ENCODE data around the gene SCUBE1. TPM values are rescaled to one million over a fixed set of nuclear protein-coding genes. Genes with fewer than 3 reads are reported as not detected.

SCUBE1 gene
- total RNA-seq, 3 donors from 2014 or later = 0.48 to 0.98 (median 0.88) TPM

- H3K4me1 ChIP-seq = no peaks in the 10 kb centered on the region
- H3K4me3 ChIP-seq = no peak overlapping the region
- intact Hi-C loops (cut with DNase I; ENCODE audit: low total_unique reads) = no loop called here
- no peak for DNase-seq (ENCODE audit: low spot score in 2 of 2)
- H3K9me3 ChIP-seq = no peaks in the 10 kb centered on the region
- no peaks in the 10 kb centered on the region for H3K27me3 ChIP-seq
- no peak for TF ChIP-seq CTCF (IDR thresholded peaks at IDR 0.05)
- TF ChIP-seq POLR2AphosphoS5 (IDR thresholded peaks at IDR 0.05) = no peak
- no peak for TF ChIP-seq POLR2A (IDR thresholded peaks at IDR 0.05)
- no peaks in the 10 kb centered on the region for H3K36me3 ChIP-seq
- H3K27ac ChIP-seq = no peak overlapping the region
Measured at GRCh38 chr22:43310311-43310710, 32.9 kb downstream of the SCUBE1 start.

GRCh38 chr22:43308836-43309235 is 34.3 kb downstream of the SCUBE1 start:
- intact Hi-C loops (cut with DNase I; ENCODE audit: low total_unique reads) = no loop called here
- Histone ChIP-seq H3K4me1 (no peaks in the 10 kb centered on the region), H3K27me3 (no peaks in the 10 kb centered on the region), H3K4me3 (no peak overlapping the region), H3K9me3 (no peaks in the 10 kb centered on the region), H3K36me3 (no peaks in the 10 kb centered on the region), H3K27ac (no peak overlapping the region)
- no peak for TF ChIP-seq POLR2AphosphoS5 (IDR thresholded peaks at IDR 0.05)
- DNase-seq (ENCODE audit: low spot score in 2 of 2) = no peak

GRCh38 chr22:43308060-43308830 is 34.9 kb downstream of the SCUBE1 start:
- no peak overlapping the region for H3K4me3 ChIP-seq
- peak overlapping the region in 1 of 2 donors; percentile 48 for H3K27ac ChIP-seq
- intact Hi-C loops (cut with DNase I; ENCODE audit: low total_unique reads) = no loop called here
- TF ChIP-seq POLR2A (IDR thresholded peaks at IDR 0.05) (no peak), POLR2AphosphoS5 (IDR thresholded peaks at IDR 0.05) (no peak), CTCF (IDR thresholded peaks at IDR 0.05) (no peak)
- H3K36me3 ChIP-seq = no peaks in the 10 kb centered on the region
- no peaks in the 10 kb centered on the region for H3K4me1 ChIP-seq
- DNase-seq (ENCODE audit: low spot score in 2 of 2) = no peak
- H3K27me3 ChIP-seq = no peaks in the 10 kb centered on the region
- no peaks in the 10 kb centered on the region for H3K9me3 ChIP-seq

- intact Hi-C loops (cut with DNase I; ENCODE audit: low total_unique reads) = no loop called here
- Histone ChIP-seq H3K4me1 (peaks cover 0 to 3% of the 10 kb centered on the region in 2 donors), H3K4me3 (no peak overlapping the region), H3K9me3 (no peaks in the 10 kb centered on the region), H3K36me3 (no peaks in the 10 kb centered on the region), H3K27me3 (no peaks in the 10 kb centered on the region), H3K27ac (no peak overlapping the region)
- no peak for DNase-seq (ENCODE audit: low spot score in 2 of 2)
- TF ChIP-seq POLR2AphosphoS5 (IDR thresholded peaks at IDR 0.05) = no peak
- TF ChIP-seq CTCF (IDR thresholded peaks at IDR 0.05) = no peak
- TF ChIP-seq POLR2A (IDR thresholded peaks at IDR 0.05) = no peak
Measured at GRCh38 chr22:43305806-43306205, 37.4 kb downstream of the SCUBE1 start.

- H3K4me3 ChIP-seq = no peak overlapping the region
- H3K27ac ChIP-seq = no peak overlapping the region
- TF ChIP-seq POLR2A (IDR thresholded peaks at IDR 0.05) (no peak), CTCF (IDR thresholded peaks at IDR 0.05) (no peak), POLR2AphosphoS5 (IDR thresholded peaks at IDR 0.05) (no peak)
- H3K36me3 ChIP-seq = no peaks in the 10 kb centered on the region
- no peaks in the 10 kb centered on the region for H3K9me3 ChIP-seq
- intact Hi-C loops (cut with DNase I; ENCODE audit: low total_unique reads) = no loop called here
- peaks cover 0 to 5% of the 10 kb centered on the region in 2 donors for H3K4me1 ChIP-seq
- H3K27me3 ChIP-seq = no peaks in the 10 kb centered on the region
- no peak for DNase-seq (ENCODE audit: low spot score in 2 of 2)
Measured at GRCh38 chr22:43304831-43305590, 38.2 kb downstream of the SCUBE1 start.
